Sigmoid colon (tissue), 4 donors: ENCODE measurements around the gene TSPEAR.

Source experiments
- EP300 ChIP-seq, 4 donors: sonication (generic); formaldehyde crosslinking; IDR thresholded peaks; one replicate each; pipeline ENCODE4 v1.6.1; 2017; ENCODE audit warnings: antibody characterized with exemption in 4 of 4
- TF ChIP-seq, protein P1 (sequence below), 4 experiments: fragments of 450-650 bp in 3 of 4; fragments of 200-600 bp in 1 of 4; IDR thresholded peaks; one replicate each; pipeline ENCODE4 v1.5.1; 2016 to 2019; ENCODE audit warnings: antibody characterized with exemption in 4 of 4, mild to moderate bottlenecking in 3 of 4, moderate library complexity in 2 of 4

GRCh38 chr21:44736291-44737004 lies 25.1 kb upstream of the TSPEAR start:
- TF ChIP-seq, protein P1, sequence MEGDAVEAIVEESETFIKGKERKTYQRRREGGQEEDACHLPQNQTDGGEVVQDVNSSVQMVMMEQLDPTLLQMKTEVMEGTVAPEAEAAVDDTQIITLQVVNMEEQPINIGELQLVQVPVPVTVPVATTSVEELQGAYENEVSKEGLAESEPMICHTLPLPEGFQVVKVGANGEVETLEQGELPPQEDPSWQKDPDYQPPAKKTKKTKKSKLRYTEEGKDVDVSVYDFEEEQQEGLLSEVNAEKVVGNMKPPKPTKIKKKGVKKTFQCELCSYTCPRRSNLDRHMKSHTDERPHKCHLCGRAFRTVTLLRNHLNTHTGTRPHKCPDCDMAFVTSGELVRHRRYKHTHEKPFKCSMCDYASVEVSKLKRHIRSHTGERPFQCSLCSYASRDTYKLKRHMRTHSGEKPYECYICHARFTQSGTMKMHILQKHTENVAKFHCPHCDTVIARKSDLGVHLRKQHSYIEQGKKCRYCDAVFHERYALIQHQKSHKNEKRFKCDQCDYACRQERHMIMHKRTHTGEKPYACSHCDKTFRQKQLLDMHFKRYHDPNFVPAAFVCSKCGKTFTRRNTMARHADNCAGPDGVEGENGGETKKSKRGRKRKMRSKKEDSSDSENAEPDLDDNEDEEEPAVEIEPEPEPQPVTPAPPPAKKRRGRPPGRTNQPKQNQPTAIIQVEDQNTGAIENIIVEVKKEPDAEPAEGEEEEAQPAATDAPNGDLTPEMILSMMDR (IDR thresholded peaks at IDR 0.05), result no peak
- no peak for TF ChIP-seq EP300 (IDR thresholded peaks at IDR 0.05)
